ENCODE results near the gene TOR4A.

TOR4A gene

GRCh38 chr9:137293482-137294090 is 16.1 kb downstream of the TOR4A start:
- DNase-seq (ENCODE audit: low read depth in 3 of 3, low spot score in 1 of 3) = no peak

DNA sequence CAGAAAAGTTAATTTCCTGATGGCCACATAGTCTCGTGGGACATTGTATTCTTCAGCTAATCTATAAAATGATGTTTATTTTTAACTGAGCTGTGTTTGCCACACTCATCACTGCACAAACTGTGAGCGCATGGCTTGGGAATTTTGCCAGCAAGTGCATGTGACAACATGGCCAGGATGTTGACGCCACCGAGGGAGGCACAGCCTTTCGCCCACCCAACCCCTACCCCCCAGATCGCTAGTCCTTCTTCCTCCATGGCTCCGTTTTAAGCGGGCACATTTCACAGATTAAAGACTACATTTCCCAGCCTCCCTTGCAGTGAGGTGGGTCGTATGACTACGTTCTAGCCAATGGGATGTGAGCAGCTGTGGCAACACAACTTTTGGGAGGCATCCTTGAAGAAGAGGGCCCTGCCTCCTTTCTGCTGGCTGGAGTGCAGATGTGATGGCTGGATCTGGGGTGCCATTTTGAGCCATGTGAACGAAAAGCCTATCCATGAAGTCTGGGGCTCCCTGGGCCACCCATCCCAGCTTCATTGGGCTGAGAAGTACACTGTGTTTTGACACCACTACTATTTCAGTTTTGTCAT is 16.7 kb downstream of the TOR4A start:
- DNase-seq (ENCODE audit: low read depth in 3 of 3, low spot score in 1 of 3) = no peak

- no peak for DNase-seq (ENCODE audit: low read depth in 3 of 3, low spot score in 1 of 3)
Measured at GRCh38 chr9:137294681-137295237, 17.2 kb downstream of the TOR4A start.

- DNase-seq (ENCODE audit: low read depth in 3 of 3, low spot score in 1 of 3) = peak in 1 of 3 donors; percentile 51
Measured at GRCh38 chr9:137295238-137295811, 17.8 kb downstream of the TOR4A start.

- no peak for DNase-seq (ENCODE audit: low read depth in 3 of 3, low spot score in 1 of 3)
Measured at GRCh38 chr9:137295849-137296669, 18.5 kb downstream of the TOR4A start.

DNA sequence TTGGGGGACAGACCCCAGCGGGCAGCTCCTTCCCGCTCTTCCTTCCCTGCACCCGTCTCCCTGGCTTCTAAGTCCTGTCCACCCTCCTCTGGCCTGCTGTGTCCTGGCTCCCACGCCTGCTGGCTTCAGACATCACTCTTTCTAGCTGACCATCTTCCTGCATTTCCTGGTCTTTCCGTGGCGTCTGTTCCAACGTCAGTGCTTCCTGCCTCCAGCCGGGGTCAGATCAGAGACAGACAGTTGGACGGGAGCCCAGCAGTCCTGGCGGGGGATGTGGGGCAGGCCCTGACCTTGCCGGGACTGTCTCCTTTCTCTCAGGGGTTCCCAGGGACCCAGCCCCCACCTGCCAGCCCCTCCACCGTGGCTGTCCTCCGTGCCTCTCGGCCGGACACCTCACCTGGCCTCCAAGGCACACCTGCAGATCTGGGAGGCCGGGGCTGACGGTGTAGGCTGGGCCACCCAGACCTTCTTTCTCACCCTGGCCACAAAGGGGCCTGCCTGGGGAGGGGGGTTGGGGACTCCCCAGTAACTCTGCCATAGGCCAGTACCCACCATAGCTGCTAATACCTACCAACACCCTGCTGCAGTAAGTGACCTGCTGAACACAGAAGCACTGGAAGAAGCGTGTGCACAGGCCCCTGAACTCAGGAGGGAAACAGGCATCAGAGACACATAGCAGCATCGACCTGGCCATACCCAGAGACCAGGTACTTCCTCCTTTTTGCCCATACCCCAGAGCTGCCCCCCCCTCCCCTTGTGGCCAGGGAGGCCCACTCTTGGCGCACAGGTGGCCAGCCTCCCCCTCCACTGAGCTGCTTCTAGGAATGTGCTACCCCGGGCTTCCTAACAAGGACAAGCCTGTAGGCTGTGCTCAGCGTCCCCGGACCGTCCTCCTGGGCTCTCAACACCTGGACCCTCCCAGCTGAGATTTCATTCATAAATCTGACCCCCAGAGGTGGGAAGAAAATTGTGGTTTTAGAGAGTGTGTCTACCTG is 19.4 kb downstream of the TOR4A start:
- no peak for DNase-seq (ENCODE audit: low read depth in 3 of 3, low spot score in 1 of 3)

- no peak for DNase-seq (ENCODE audit: low read depth in 3 of 3, low spot score in 1 of 3)
Measured at GRCh38 chr9:137297966-137298365, 20.4 kb downstream of the TOR4A start.

DNA sequence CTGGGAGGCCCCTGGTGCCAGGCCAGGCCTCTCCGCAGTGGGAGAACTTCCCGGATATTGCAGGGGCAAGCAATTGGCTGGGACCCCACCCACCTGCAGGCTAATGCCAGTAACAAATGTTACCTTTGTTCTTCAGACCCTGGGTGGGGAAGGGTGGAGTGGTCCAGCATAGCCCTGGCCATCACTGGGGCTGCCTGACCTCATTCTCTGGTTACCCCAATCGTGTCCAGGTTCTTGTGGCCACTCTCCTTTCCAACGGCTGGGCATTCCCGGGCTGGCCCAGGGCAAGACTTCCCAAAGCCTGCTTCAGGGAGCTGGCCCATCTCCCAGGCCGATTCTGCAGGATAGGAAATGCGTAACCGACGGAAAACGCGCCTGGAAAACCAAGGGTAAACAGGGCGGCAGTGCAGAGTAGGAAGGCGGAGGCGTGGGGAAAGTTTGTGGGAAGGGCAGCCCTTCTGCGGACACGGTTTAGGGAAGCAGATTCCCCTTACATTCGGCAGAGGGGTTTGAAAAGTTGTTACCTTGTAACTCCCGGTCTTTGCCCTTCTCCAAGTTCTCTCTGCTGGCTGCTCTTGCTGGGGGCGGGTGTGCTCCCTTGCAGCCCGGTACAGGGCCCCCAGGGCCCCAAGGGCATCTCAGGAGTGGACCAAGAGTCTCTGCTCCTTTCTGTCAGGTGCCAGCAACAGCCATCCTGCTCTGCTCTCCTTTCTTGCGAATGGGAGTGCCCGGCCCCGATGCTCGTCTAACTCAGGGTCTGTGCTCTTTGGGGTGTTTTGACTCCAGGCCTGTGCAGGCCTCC is 21.1 kb downstream of the TOR4A start:
- DNase-seq (ENCODE audit: low read depth in 3 of 3, low spot score in 1 of 3) = no peak

GRCh38 chr9:137299203-137299565 is 21.7 kb downstream of the TOR4A start:
- no peak for DNase-seq (ENCODE audit: low read depth in 3 of 3, low spot score in 1 of 3)

GRCh38 chr9:137299938-137300337 is 22.4 kb downstream of the TOR4A start:
- no peak for DNase-seq (ENCODE audit: low read depth in 3 of 3, low spot score in 1 of 3)

DNA sequence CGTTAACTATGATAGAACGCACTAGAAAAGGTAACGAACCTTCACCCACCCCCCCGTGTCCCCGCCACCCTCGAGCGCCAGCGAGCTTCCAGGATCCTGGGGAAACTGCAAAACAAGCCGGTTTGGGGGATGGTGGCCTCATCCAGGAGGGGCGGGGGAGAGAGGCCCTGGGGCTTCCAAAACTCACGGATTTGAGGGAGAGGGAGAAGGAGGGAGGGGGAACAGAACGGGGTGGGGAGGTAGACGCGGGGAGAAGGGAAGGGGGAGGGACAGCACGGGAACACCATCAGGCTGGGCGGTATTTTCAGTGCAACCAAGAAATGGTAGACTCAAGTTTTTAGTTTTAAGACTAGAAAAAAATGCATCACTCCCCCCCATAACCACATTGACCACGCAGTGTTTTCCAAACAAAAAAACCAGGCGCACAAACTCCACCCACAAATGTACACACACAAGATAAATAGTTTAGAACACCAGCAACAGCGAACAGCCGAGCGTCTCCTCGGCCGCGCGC is 23.1 kb downstream of the TOR4A start:
- DNase-seq (ENCODE audit: low read depth in 3 of 3, low spot score in 1 of 3) = no peak

GRCh38 chr9:137301081-137301947 is 23.8 kb downstream of the TOR4A start:
- no peak for DNase-seq (ENCODE audit: low read depth in 3 of 3, low spot score in 1 of 3)

DNA sequence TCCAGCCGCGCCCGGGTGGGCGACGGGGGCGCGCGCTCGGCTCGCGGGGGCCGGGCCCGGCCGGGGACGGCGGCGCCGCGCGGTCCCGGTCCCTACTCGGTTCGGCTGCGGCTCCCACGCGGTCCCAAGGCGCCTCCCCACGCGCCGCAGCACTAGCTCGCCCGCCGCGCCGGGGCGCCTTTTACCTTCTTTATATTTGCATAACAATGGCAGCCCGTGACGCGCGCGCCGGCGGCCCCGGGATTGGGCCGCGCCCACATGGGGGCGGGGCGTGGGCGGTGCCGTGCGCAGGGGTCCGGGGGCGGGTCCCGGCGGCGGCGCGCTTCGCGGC is 24.6 kb downstream of the TOR4A start, which contains the start of gene NRARP:
Gene NRARP (minus strand): TSS at position 154 of the 331 bp plus-strand sequence. CDS start 343 bp downstream, outside the sequence.
- peak; percentile 80 to 95 (median 88) for DNase-seq (ENCODE audit: low read depth in 3 of 3, low spot score in 1 of 3)

GRCh38 chr9:137302449-137303150 is 25.1 kb downstream of the TOR4A start:
- DNase-seq (ENCODE audit: low read depth in 3 of 3, low spot score in 1 of 3) = peak in 1 of 3 donors; percentile 43

- DNase-seq (ENCODE audit: low read depth in 3 of 3, low spot score in 1 of 3) = no peak
Measured at GRCh38 chr9:137303151-137303892, 25.8 kb downstream of the TOR4A start.

GRCh38 chr9:137303893-137304382 is 26.4 kb downstream of the TOR4A start:
- no peak for DNase-seq (ENCODE audit: low read depth in 3 of 3, low spot score in 1 of 3)
